IMR-90 (cell line): ENCODE data around the gene TCF25. TPM values are rescaled to one million over a fixed set of nuclear protein-coding genes. Genes with fewer than 3 reads are reported as not detected.

Experiments
- ATAC-seq: fragments of 200-7000 bp; cut with Tn5 transposase; 2 replicates; pipeline ENCODE4 v1.9.1; 2020; ENCODE audit warnings: low read depth, mild to moderate bottlenecking, moderate library complexity
- BruUV-seq: library from RNA; stranded (reverse); fragments of 400-500 nt; replicated peaks from 2 replicates; lab custom pipeline; 2021; lab: Mats Ljungman, UMichigan
- CTCF ChIA-PET: fragments of 300-600 bp; formaldehyde crosslinking; extraction: SDS; loops from one replicate; lab custom pipeline; 2021; ENCODE audit warnings: antibody characterized with exemption; lab: Yijun Ruan, JAX
- POLR2A ChIA-PET: fragments of 300-600 bp; sonication (Branson Sonifier 250); formaldehyde crosslinking; loops from one replicate; lab custom pipeline; 2022; ENCODE audit warnings: antibody characterized with exemption; ENCODE audit not compliant: unreplicated experiment; lab: Charles Lee
- DNase-seq: peaks from one replicate; pipeline ENCODE4 v3.0.0; 2013
- H2AFZ ChIP-seq: replicated peaks from 2 replicates; pipeline ENCODE3; 2013; ENCODE audit warnings: low read length, mild to moderate bottlenecking; ENCODE audit not compliant: poor library complexity
- H2AK5ac ChIP-seq: 2 replicates; pipeline ENCODE4 v1.6.1; 2013; ENCODE audit warnings: low read depth, low read length, inconsistent platforms
- H2AK9ac ChIP-seq: replicated peaks from 2 replicates; pipeline ENCODE3; 2013; ENCODE audit warnings: mild to moderate bottlenecking, low read depth, low read length, moderate library complexity; ENCODE audit not compliant: poor library complexity
- H2BK120ac ChIP-seq: 2 replicates; pipeline ENCODE4 v1.6.1; 2013; ENCODE audit warnings: low read depth, low read length, inconsistent platforms
- H2BK15ac ChIP-seq: 3 replicates; pipeline ENCODE4 v1.6.1; 2013; ENCODE audit warnings: low read depth, low read length, inconsistent platforms
- H2BK20ac ChIP-seq: 2 replicates; pipeline ENCODE4 v1.6.1; 2013; ENCODE audit warnings: low read depth, mild to moderate bottlenecking, inconsistent platforms, low read length, moderate library complexity
- H2BK5ac ChIP-seq: 2 replicates; pipeline ENCODE4 v1.6.1; 2013; ENCODE audit warnings: mild to moderate bottlenecking, low read depth, low read length, inconsistent platforms; ENCODE audit not compliant: poor library complexity, severe bottlenecking
- H3K14ac ChIP-seq: replicated peaks from 2 replicates; pipeline ENCODE4 v1.6.1; 2013; ENCODE audit warnings: low read depth, low read length, inconsistent platforms
- H3K18ac ChIP-seq: 2 replicates; pipeline ENCODE4 v1.6.1; 2013; ENCODE audit warnings: low read depth, low read length, control low read depth
- H3K23ac ChIP-seq: 2 replicates; pipeline ENCODE4 v1.6.1; 2013; ENCODE audit warnings: low read depth, low read length, inconsistent platforms
- H3K27ac ChIP-seq: 2 replicates; pipeline ENCODE4 v1.5.1; 2013; ENCODE audit warnings: mild to moderate bottlenecking, control low read depth, low read length; ENCODE audit not compliant: insufficient read depth
- H3K27me3 ChIP-seq: 2 replicates; pipeline ENCODE4 v1.6.1; 2013; ENCODE audit warnings: low read length; ENCODE audit not compliant: control insufficient read depth, insufficient read depth
- H3K36me3 ChIP-seq: 2 replicates; pipeline ENCODE4 v1.6.1; 2013; ENCODE audit warnings: low read length, mixed read lengths; ENCODE audit not compliant: control insufficient read depth, insufficient read depth
- H3K4ac ChIP-seq: 2 replicates; pipeline ENCODE4 v1.6.1; 2013; ENCODE audit warnings: low read depth, low read length, inconsistent platforms
- H3K4me1 ChIP-seq: 2 replicates; pipeline ENCODE4 v1.6.1; 2013; ENCODE audit warnings: low read length, mixed read lengths; ENCODE audit not compliant: control insufficient read depth, insufficient read depth
- H3K4me2 ChIP-seq: 2 replicates; pipeline ENCODE4 v1.6.1; 2013; ENCODE audit warnings: low read depth, mild to moderate bottlenecking, control low read depth, low read length, moderate library complexity
- H3K4me3 ChIP-seq: 2 replicates; pipeline ENCODE4 v1.5.1; 2013; ENCODE audit warnings: low read depth, mild to moderate bottlenecking, control low read depth, low read length, moderate library complexity; ENCODE audit not compliant: insufficient read depth
- H3K56ac ChIP-seq: 2 replicates; pipeline ENCODE4 v1.6.1; 2013; ENCODE audit warnings: low read length, inconsistent platforms; ENCODE audit not compliant: insufficient read depth; ENCODE audit errors: extremely low read depth
- H3K79me1 ChIP-seq, 2 experiments: 2 replicates each; pipeline ENCODE4 v1.6.1; 2013; ENCODE audit warnings: low read length in 2 of 2, inconsistent platforms in 1 of 2, low read depth in 1 of 2
- H3K9ac ChIP-seq: 2 replicates; pipeline ENCODE4 v1.6.1; 2013; ENCODE audit warnings: low read depth, low read length, control low read depth
- H3K9me1 ChIP-seq: 2 replicates; pipeline ENCODE4 v1.6.1; 2013; ENCODE audit warnings: low read length, inconsistent platforms; ENCODE audit not compliant: insufficient read depth
- H3K9me3 ChIP-seq: 2 replicates; pipeline ENCODE4 v1.6.1; 2013; ENCODE audit warnings: low read length; ENCODE audit not compliant: control insufficient read depth, insufficient read depth
- H4K20me1 ChIP-seq: 2 replicates; pipeline ENCODE4 v1.6.1; 2013; ENCODE audit warnings: low read length, inconsistent platforms; ENCODE audit not compliant: insufficient read depth
- H4K5ac ChIP-seq: 2 replicates; pipeline ENCODE4 v1.6.1; 2013; ENCODE audit warnings: mild to moderate bottlenecking, low read depth, low read length, control low read depth
- H4K8ac ChIP-seq, 2 experiments: 2 replicates each; pipeline ENCODE4 v1.6.1; 2013; ENCODE audit warnings: low read depth in 2 of 2, low read length in 2 of 2, control low read depth in 1 of 2, inconsistent platforms in 1 of 2
- H4K91ac ChIP-seq: 2 replicates; pipeline ENCODE4 v1.6.1; 2013; ENCODE audit warnings: low read depth, low read length, inconsistent platforms; ENCODE audit not compliant: insufficient read depth
- BHLHE40 ChIP-seq: fragments of 150-350 bp; IDR thresholded peaks from 2 replicates; pipeline ENCODE4 v1.6.1; 2016; ENCODE audit warnings: mild to moderate bottlenecking, low read depth, low read length
- CEBPB ChIP-seq: IDR thresholded peaks from 2 replicates; pipeline ENCODE4 v1.6.1; 2012; ENCODE audit warnings: low read depth, low read length, improper control_type of control experiment
- CHD1 ChIP-seq: IDR thresholded peaks from 2 replicates; pipeline ENCODE4 v1.6.1; 2012; ENCODE audit warnings: low read depth, low read length, improper control_type of control experiment
- FOS ChIP-seq: fragments of 150-350 bp; IDR thresholded peaks from 2 replicates; pipeline ENCODE4 v1.6.1; 2016; ENCODE audit warnings: low read depth, low read length
- MAFK ChIP-seq: IDR thresholded peaks from 2 replicates; pipeline ENCODE4 v1.6.1; 2012; ENCODE audit warnings: low read depth, low read length, improper control_type of control experiment
- MAZ ChIP-seq: IDR thresholded peaks from 2 replicates; pipeline ENCODE4 v1.6.1; 2012; ENCODE audit warnings: low read depth, mild to moderate bottlenecking, low read length, improper control_type of control experiment, moderate library complexity, borderline replicate concordance
- MXI1 ChIP-seq: IDR thresholded peaks from 2 replicates; pipeline ENCODE4 v1.6.1; 2012; ENCODE audit warnings: low read depth, mild to moderate bottlenecking, low read length, moderate library complexity, borderline replicate concordance
- NFE2L2 ChIP-seq: fragments of 150-350 bp; IDR thresholded peaks from 2 replicates; pipeline ENCODE4 v1.6.1; 2016; ENCODE audit warnings: low read depth, mild to moderate bottlenecking, low read length
- POLR2A ChIP-seq: IDR thresholded peaks from 2 replicates; pipeline ENCODE4 v1.6.1; 2012; ENCODE audit warnings: mild to moderate bottlenecking, low read depth, low read length
- RAD21 ChIP-seq: IDR thresholded peaks from 2 replicates; pipeline ENCODE4 v1.6.1; 2012; ENCODE audit warnings: low read length, improper control_type of control experiment
- RCOR1 ChIP-seq: IDR thresholded peaks from 2 replicates; pipeline ENCODE4 v1.6.1; 2012; ENCODE audit warnings: mild to moderate bottlenecking, low read length, improper control_type of control experiment; ENCODE audit not compliant: insufficient replicate concordance
- RFX5 ChIP-seq: IDR thresholded peaks from 2 replicates; pipeline ENCODE4 v1.8.0; 2012; ENCODE audit warnings: low read depth, mild to moderate bottlenecking, low read length, moderate library complexity
- SMC3 ChIP-seq: fragments of 150-350 bp; IDR thresholded peaks from 2 replicates; pipeline ENCODE4 v1.6.1; 2016; ENCODE audit warnings: low read depth, mild to moderate bottlenecking, antibody characterized with exemption, low read length, moderate library complexity
- WGBS, 2 experiments: methylation state at CpG; one replicate each; pipeline versions ENCODE4 v1.1.5 to v1.1.7; 2013; ENCODE audit warnings: missing lambda C conversion rate in 2 of 2; ENCODE audit not compliant: insufficient read length in 1 of 2; ENCODE audit errors: extremely low coverage in 2 of 2; 5-methylcytosine and 5-hydroxymethylcytosine counted together
- dilution Hi-C: fragments of 300-500 bp; cut with HindIII; formaldehyde crosslinking; loops from one replicate; pipeline ENCODE4 v1.14.3; 2018; ENCODE audit warnings: low sequenced_read_pairs; ENCODE audit not compliant: unreplicated experiment
- in situ Hi-C: fragments of 300-500 bp; cut with MboI; formaldehyde crosslinking; loops from 3 replicates; pipeline ENCODE4 v1.14.3; 2019; ENCODE audit warnings: low sequenced_read_pairs, inconsistent platforms, mixed read lengths
- intact Hi-C: fragments of 100-400 bp; cut with micrococcal nuclease; formaldehyde crosslinking; loops from 2 replicates; pipeline ENCODE4 v1.10.0; 2022
- polyA plus RNA-seq, 3 experiments: library from polyadenylated mRNA; depleted of rRNA; stranded (reverse); fragments of >200 nt; gene quantifications; 2 replicates each; pipeline ENCODE4 v1.2.3, GENCODE V29; 2012; ENCODE audit warnings: low replicate concordance in 1 of 3
- total RNA-seq: library from RNA; depleted of rRNA; stranded (reverse); fragments of >200 nt; gene quantifications from 2 replicates; pipeline ENCODE4 v1.2.3, GENCODE V29; 2012
- TF ChIP-seq, protein P1 (sequence below): conservative IDR thresholded peaks from 2 replicates; pipeline ENCODE4 v1.5.1; 2012; ENCODE audit warnings: mild to moderate bottlenecking, low read depth, low read length, improper control_type of control experiment
- TF ChIP-seq, protein P2 (sequence below): fragments of 150-350 bp; IDR thresholded peaks from 2 replicates; pipeline ENCODE4 v1.6.1; 2016; ENCODE audit warnings: low read depth, mild to moderate bottlenecking, low read length, moderate library complexity, borderline replicate concordance
- TF ChIP-seq, protein P3 (sequence below): fragments of 150-350 bp; IDR thresholded peaks from 2 replicates; pipeline ENCODE4 v1.6.1; 2017; ENCODE audit warnings: mild to moderate bottlenecking, antibody characterized with exemption, low read length, low read depth

Gene TCF25
- total and polyA plus RNA-seq, 2 of the 4 experiments (the other 2 are of a cell fraction) = 127 to 184 TPM

- DNase-seq = no peak
- dilution Hi-C loops = no loop called here
- ChIA-PET CTCF (no interaction called here), POLR2A (no interaction called here)
- intact Hi-C loops = no loop called here
- Histone ChIP-seq H3K4me1 (peaks cover 10% of the 10 kb centered on the region; the same call in 1 of the 2 replicates), H4K8ac (no peak overlapping the region), H3K9me1 (peaks cover 6% of the 10 kb centered on the region; the same call in 1 of the 2 replicates), H3K36me3 (no peaks in the 10 kb centered on the region), H4K20me1 (no peaks in the 10 kb centered on the region), H3K27ac (no peak overlapping the region), H3K27me3 (no peaks in the 10 kb centered on the region), H2BK5ac (no peak overlapping the region), H4K5ac (no peak overlapping the region), H3K4me3 (no peak overlapping the region), H2BK15ac (no peak overlapping the region), H2AK5ac (no peak overlapping the region), H3K9me3 (no peaks in the 10 kb centered on the region), H2BK20ac (no peak overlapping the region), H4K91ac (no peak overlapping the region), H3K23ac (no peak overlapping the region), H2BK120ac (no peak overlapping the region), H3K14ac (no peak overlapping the region), H3K4me2 (no peak overlapping the region), H3K18ac (no peak overlapping the region), H3K56ac (no peak overlapping the region; the same call in 1 of the 2 replicates), H3K79me1 (0 out of 4 replicates have a peak, but pooled peaks cover 0 to 3% of the 10 kb centered on the region in 2 experiments), H2AFZ (no peak overlapping the region), H2AK9ac (no peak overlapping the region), H3K4ac (no peak overlapping the region), H3K9ac (no peak overlapping the region)
- no peak for ATAC-seq
- no TSS peak for BruUV-seq
- in situ Hi-C loops = no loop called here
- TF ChIP-seq SMC3 (no peak), RFX5 (no peak), NFE2L2 (no peak), POLR2A (no peak), MXI1 (no peak), RCOR1 (no peak), MAFK (no peak), FOS (no peak), RAD21 (no peak), BHLHE40 (no peak), CHD1 (no peak), MAZ (no peak), CEBPB (no peak)
- TF ChIP-seq, protein P1, sequence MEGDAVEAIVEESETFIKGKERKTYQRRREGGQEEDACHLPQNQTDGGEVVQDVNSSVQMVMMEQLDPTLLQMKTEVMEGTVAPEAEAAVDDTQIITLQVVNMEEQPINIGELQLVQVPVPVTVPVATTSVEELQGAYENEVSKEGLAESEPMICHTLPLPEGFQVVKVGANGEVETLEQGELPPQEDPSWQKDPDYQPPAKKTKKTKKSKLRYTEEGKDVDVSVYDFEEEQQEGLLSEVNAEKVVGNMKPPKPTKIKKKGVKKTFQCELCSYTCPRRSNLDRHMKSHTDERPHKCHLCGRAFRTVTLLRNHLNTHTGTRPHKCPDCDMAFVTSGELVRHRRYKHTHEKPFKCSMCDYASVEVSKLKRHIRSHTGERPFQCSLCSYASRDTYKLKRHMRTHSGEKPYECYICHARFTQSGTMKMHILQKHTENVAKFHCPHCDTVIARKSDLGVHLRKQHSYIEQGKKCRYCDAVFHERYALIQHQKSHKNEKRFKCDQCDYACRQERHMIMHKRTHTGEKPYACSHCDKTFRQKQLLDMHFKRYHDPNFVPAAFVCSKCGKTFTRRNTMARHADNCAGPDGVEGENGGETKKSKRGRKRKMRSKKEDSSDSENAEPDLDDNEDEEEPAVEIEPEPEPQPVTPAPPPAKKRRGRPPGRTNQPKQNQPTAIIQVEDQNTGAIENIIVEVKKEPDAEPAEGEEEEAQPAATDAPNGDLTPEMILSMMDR = no peak
- TF ChIP-seq, protein P2, sequence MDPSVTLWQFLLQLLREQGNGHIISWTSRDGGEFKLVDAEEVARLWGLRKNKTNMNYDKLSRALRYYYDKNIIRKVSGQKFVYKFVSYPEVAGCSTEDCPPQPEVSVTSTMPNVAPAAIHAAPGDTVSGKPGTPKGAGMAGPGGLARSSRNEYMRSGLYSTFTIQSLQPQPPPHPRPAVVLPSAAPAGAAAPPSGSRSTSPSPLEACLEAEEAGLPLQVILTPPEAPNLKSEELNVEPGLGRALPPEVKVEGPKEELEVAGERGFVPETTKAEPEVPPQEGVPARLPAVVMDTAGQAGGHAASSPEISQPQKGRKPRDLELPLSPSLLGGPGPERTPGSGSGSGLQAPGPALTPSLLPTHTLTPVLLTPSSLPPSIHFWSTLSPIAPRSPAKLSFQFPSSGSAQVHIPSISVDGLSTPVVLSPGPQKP = no peak
- TF ChIP-seq, protein P3, sequence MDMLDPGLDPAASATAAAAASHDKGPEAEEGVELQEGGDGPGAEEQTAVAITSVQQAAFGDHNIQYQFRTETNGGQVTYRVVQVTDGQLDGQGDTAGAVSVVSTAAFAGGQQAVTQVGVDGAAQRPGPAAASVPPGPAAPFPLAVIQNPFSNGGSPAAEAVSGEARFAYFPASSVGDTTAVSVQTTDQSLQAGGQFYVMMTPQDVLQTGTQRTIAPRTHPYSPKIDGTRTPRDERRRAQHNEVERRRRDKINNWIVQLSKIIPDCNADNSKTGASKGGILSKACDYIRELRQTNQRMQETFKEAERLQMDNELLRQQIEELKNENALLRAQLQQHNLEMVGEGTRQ = no peak
- 89% methylated on average over 5 of the region's 10 CpGs; no CpG with 5 or more reads in 1 of the 2 experiments for WGBS, 2 experiments
These were observed 32.1 kb upstream of the TCF25 start for GRCh38 chr16:89841275-89841674.
